Mucosa of descending colon (tissue), 3 donors: ENCODE measurements around the gene TP63. TPM values are rescaled to one million over a fixed set of nuclear protein-coding genes. Genes with fewer than 3 reads are reported as not detected.
A peak's percentile ranks its signal among the peaks of the same experiment; 100 is the strongest.

ENCODE experiments used
- ATAC-seq: fragments of 200-7000 bp; cut with Tn5 transposase; one replicate; pipeline ENCODE4 v1.9.1; 2020; ENCODE audit warnings: mild to moderate bottlenecking, moderate library complexity
- DNase-seq, 3 donors: peaks; one replicate each; pipeline ENCODE4 v3.0.0-alpha.2; 2020
- H3K36me3 ChIP-seq: fragments of 200-600 bp; one replicate; pipeline ENCODE4 v1.8.0; 2021; ENCODE audit warnings: low read depth, mild to moderate bottlenecking
- H3K4me1 ChIP-seq: fragments of 200-600 bp; one replicate; pipeline ENCODE4 v1.8.0; 2021; ENCODE audit warnings: low read depth, mild to moderate bottlenecking
- H3K4me3 ChIP-seq: fragments of 200-600 bp; one replicate; pipeline ENCODE4 v1.8.0; 2021; ENCODE audit warnings: mild to moderate bottlenecking
- H3K9me3 ChIP-seq: fragments of 200-600 bp; one replicate; pipeline ENCODE4 v1.8.0; 2021; ENCODE audit warnings: mild to moderate bottlenecking
- intact Hi-C, 2 donors: fragments of 100-400 bp; cut with DNase I in 1 of 2; cut with micrococcal nuclease in 1 of 2; formaldehyde crosslinking; loops; one replicate each; pipeline versions ENCODE4 v1.11.0 to v1.11.1; 2022; cut with DNase I, micrococcal nuclease
- total RNA-seq, 3 donors: library from RNA; stranded (reverse); fragmentation: NEBNext Ultra II Directional in 2 of 3; extraction: Animal tissue kit (Norgen Biotek cat#: 25700) in 2 of 3; gene quantifications; one replicate each; pipeline versions ENCODE4 v1.2.1 to v1.2.4, GENCODE V29; 2021 to 2023
- TF ChIP-seq, protein P1 (sequence below): fragments of 200-600 bp; IDR thresholded peaks from one replicate; pipeline ENCODE4 v1.8.0; 2022; ENCODE audit warnings: antibody characterized with exemption, mild to moderate bottlenecking
- donor health status: DM: no; HTN: no; CAD: no; lungs with moderate emphysema.
- donor health status: DM: no; HTN: no; CAD: no.
- donor health status: DM: no; HTN: yes; CAD: no.

The TP63 gene
- total RNA-seq, 3 donors from 2014 or later = 0.31 to 0.57 TPM; not detected in 1

DNA sequence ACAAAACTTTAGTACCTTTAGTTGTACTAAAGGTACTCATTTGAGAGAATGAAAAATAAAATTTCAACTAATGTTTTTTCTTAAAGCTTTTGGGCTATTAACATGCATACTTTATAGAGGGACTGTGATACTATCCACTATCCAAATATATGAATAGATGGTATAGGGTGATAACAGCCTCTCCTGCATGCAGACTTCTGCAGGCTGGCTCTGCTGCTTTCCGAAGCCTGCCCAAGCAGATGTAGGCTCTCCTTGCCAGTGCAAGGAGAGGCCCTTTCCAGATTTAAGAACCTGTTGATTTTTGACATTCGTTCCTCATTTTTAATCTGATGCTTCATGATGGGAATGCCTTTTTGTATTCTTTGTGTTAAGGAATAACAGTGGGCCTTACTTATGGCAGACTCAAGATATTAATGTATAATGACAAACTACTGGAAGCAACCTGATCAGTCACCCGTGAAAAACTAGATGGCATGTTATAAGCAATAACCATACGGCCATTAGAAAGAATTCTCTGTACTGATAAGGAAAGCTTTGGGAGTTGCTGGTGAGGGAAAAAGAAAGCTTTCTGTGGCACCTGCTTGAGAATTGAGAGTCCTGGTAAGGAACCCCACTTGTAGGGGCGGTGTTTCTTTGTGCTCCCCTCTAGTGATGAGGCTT lies 181.7 kb downstream of the TP63 start:
- TF ChIP-seq, protein P1, sequence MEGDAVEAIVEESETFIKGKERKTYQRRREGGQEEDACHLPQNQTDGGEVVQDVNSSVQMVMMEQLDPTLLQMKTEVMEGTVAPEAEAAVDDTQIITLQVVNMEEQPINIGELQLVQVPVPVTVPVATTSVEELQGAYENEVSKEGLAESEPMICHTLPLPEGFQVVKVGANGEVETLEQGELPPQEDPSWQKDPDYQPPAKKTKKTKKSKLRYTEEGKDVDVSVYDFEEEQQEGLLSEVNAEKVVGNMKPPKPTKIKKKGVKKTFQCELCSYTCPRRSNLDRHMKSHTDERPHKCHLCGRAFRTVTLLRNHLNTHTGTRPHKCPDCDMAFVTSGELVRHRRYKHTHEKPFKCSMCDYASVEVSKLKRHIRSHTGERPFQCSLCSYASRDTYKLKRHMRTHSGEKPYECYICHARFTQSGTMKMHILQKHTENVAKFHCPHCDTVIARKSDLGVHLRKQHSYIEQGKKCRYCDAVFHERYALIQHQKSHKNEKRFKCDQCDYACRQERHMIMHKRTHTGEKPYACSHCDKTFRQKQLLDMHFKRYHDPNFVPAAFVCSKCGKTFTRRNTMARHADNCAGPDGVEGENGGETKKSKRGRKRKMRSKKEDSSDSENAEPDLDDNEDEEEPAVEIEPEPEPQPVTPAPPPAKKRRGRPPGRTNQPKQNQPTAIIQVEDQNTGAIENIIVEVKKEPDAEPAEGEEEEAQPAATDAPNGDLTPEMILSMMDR = no peak
- Histone ChIP-seq H3K36me3 (no peaks in the 10 kb centered on the region), H3K9me3 (no peaks in the 10 kb centered on the region), H3K4me3 (no peak overlapping the region), H3K4me1 (no peaks in the 10 kb centered on the region)
- intact Hi-C loops = no loop called here
- DNase-seq = no peak
- no peak for ATAC-seq

DNA sequence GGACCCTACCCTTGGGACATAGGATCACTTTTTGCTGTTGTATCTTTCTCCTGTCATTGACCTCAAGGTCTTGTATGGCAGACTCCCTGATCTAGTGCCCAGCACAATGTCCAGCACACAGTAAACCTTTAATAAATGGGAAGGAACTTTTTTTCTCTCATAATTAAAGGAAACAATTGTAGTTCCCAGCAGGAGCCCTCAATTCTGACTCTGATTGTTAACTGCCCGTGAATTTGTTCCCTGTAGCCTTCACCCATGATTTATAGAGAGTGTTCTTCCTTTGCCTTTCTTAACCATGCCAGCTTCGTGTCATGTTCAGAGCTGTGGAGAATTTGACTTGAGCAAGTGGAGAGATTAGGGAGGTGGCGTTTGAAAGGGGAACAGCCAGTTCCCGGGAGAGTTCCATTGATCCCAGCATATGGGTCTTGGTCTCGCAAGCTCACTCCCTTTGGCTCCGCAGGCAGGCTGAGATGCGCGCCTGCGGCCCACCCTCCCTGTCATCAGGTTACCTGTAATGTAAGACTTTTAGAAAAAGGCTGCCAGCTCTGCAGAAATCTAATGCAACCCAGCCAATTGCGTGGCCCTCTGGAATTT lies 182.6 kb downstream of the TP63 start:
- intact Hi-C loops = no loop called here
- Histone ChIP-seq H3K36me3 (no peaks in the 10 kb centered on the region), H3K9me3 (no peaks in the 10 kb centered on the region), H3K4me1 (no peaks in the 10 kb centered on the region), H3K4me3 (no peak overlapping the region)
- ATAC-seq = no peak
- TF ChIP-seq, protein P1 = no peak
- peak in 1 of 3 donors; percentile 47 for DNase-seq

DNA sequence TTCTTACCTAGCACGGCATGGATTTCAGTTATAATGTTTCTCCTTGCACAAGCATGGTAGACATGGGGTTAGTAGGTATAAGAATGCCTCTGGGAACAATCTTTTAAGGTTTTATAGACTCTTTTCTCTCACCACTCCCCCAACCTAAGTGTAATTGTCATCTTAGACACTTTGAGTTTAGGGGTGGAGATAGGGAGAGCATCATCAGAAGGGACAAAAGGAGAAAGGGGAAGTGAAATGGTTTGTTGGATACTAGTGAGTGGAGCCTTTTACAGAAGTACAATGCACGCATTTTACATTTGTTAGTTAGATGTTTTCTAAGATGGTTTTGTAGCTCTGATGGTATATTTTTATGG lies 189.2 kb downstream of the TP63 start:
- Histone ChIP-seq H3K36me3 (no peaks in the 10 kb centered on the region), H3K4me3 (no peak overlapping the region), H3K4me1 (no peaks in the 10 kb centered on the region), H3K9me3 (no peaks in the 10 kb centered on the region)
- intact Hi-C loops = no loop called here
- ATAC-seq (no peak), DNase-seq (no peak)
- TF ChIP-seq, protein P1 = no peak

DNA sequence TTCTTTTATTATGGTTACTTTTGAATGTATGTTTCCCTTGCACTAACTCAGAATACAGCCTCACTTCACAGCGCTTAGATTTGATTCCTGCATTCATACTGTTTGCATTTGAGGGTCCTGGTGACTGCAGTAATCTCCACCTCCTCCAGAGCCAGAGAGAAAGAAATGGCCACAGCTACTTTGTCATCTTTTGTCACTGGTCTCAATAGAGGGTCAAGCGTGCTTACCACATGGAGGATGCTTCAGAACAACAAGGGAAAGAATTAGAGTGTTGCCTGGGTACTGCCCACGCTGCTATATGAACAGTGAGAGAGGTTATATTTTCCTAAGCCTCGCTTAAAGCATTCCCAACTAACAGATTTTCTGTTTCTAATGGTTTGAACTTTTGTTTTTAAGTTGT lies 190.1 kb downstream of the TP63 start:
- H3K4me1 ChIP-seq = no peaks in the 10 kb centered on the region
- no peak overlapping the region for H3K4me3 ChIP-seq
- H3K9me3 ChIP-seq = no peaks in the 10 kb centered on the region
- no peaks in the 10 kb centered on the region for H3K36me3 ChIP-seq
- no peak for ATAC-seq
- TF ChIP-seq, protein P1 = no peak
- intact Hi-C loops = no loop called here
- DNase-seq = no peak

DNA sequence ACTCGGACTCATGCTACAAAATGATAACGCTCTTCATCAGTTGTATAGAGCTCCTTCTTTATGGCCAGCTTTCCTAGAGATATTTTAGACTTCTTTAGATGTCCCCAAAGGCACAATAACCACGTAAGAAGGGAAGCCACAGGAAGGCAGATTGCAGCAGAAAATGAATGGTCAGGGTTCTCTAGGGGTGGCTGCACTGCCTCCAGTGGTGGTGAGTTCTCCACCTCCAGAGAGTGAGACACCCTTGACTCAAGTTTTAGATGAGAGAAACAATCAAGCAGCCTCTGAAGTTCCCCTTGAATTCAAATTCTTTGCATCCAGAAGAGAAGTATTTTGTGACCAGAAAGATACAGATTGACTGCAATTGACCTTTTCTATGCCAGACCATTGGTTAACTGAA lies 191.5 kb downstream of the TP63 start:
- ATAC-seq = no peak
- no peaks in the 10 kb centered on the region for H3K36me3 ChIP-seq
- intact Hi-C loops = no loop called here
- H3K4me1 ChIP-seq = no peaks in the 10 kb centered on the region
- no peak overlapping the region for H3K4me3 ChIP-seq
- TF ChIP-seq, protein P1 = no peak
- no peak for DNase-seq
- H3K9me3 ChIP-seq = no peaks in the 10 kb centered on the region
